HCT116 (cell line): ENCODE results near the gene KCNK10. TPM values are rescaled to one million over a fixed set of nuclear protein-coding genes. Genes with fewer than 3 reads are reported as not detected.

Experiments used
- ATAC-seq: fragments of 200-7000 bp; cut with Tn5 transposase; 2 replicates; pipeline ENCODE4 v1.9.1; 2020; ENCODE audit warnings: mild to moderate bottlenecking, moderate library complexity
- BruUV-seq: library from RNA; stranded (reverse); fragments of 400-500 nt; replicated peaks from 2 replicates; lab custom pipeline; 2021; lab: Mats Ljungman, UMichigan
- CTCF ChIA-PET: fragments of 300-600 bp; sonication (Branson Sonifier 250); formaldehyde crosslinking; loops from one replicate; lab custom pipeline; 2021; ENCODE audit warnings: antibody characterized with exemption; lab: Charles Lee
- POLR2A ChIA-PET: fragments of 300-600, 350-600 bp; sonication (Branson Sonifier 250); formaldehyde crosslinking; loops from one replicate; lab custom pipeline; 2021; ENCODE audit warnings: antibody characterized with exemption; lab: Charles Lee
- RAD21 ChIA-PET, 2 experiments: fragments of 300-600 bp; sonication (Branson Sonifier 250); formaldehyde crosslinking; loops; one replicate each; lab custom pipeline; 2023; ENCODE audit warnings: low total read pairs in 2 of 2; ENCODE audit not compliant: uncharacterized antibody in 2 of 2, unreplicated experiment in 2 of 2, low non-redundant PET in 1 of 2; lab: Charles Lee
- DNase-seq: peaks from one replicate; pipeline ENCODE4 v3.0.0-alpha.2; 2010; ENCODE audit warnings: low read depth, low spot score
- H2AFZ ChIP-seq: fragments of 200-600 bp; shearing (Covaris generic), sonication (generic); 2 replicates; pipeline ENCODE4 v1.6.1; 2017; ENCODE audit warnings: low read depth, mixed run types, mixed read lengths, antibody characterized with exemption, low read length; ENCODE audit not compliant: poor library complexity, severe bottlenecking
- H3K27ac ChIP-seq: 2 replicates; pipeline ENCODE4 v1.5.1; 2012; ENCODE audit warnings: low read depth, low read length
- H3K27me3 ChIP-seq: fragments of 200-600 bp; sonication (generic); 2 replicates; pipeline ENCODE4 v1.6.1; 2016; ENCODE audit warnings: mixed run types, low read length, mixed read lengths; ENCODE audit not compliant: insufficient read depth
- H3K36me3 ChIP-seq, 2 experiments: fragments of 200-500 bp in 1 of 2; fragments of 200-600 bp in 1 of 2; sonication (Bioruptor generic) in 1 of 2; sonication (generic) in 1 of 2; 2 replicates each; pipeline versions ENCODE4 v1.5.1 to v1.6.1; 2014 to 2016; ENCODE audit warnings: low read length in 2 of 2, inconsistent platforms in 1 of 2, mixed read lengths in 1 of 2, mixed run types in 1 of 2; ENCODE audit not compliant: insufficient read depth in 2 of 2, control insufficient read depth in 1 of 2
- H3K4me1 ChIP-seq, 2 experiments: fragments of 200-600 bp in 1 of 2; sonication (generic) in 1 of 2; 2 replicates each; pipeline versions ENCODE4 v1.5.1 to v1.6.1; 2012 to 2017; ENCODE audit warnings: low read length in 2 of 2, inconsistent platforms in 1 of 2, mild to moderate bottlenecking in 1 of 2, mixed read lengths in 1 of 2, mixed run types in 1 of 2, moderate library complexity in 1 of 2; ENCODE audit not compliant: insufficient read depth in 2 of 2, control insufficient read depth in 1 of 2
- H3K4me2 ChIP-seq: fragments of 200-600 bp; sonication (generic); 2 replicates; pipeline ENCODE4 v1.6.1; 2017; ENCODE audit warnings: mixed run types, low read length, mixed read lengths
- H3K4me3 ChIP-seq, 2 experiments: fragments of 200-600 bp in 1 of 2; sonication (generic) in 1 of 2; replicated peaks in 1 of 2; 2 replicates each; pipeline ENCODE4 v1.5.1; 2011 to 2016; ENCODE audit warnings: low read length in 2 of 2, control low read depth in 1 of 2, low read depth in 1 of 2, mild to moderate bottlenecking in 1 of 2, mixed read lengths in 1 of 2, mixed run types in 1 of 2
- H3K79me2 ChIP-seq: fragments of 200-600 bp; sonication (generic); 2 replicates; pipeline ENCODE4 v1.6.1; 2017; ENCODE audit warnings: mild to moderate bottlenecking, mixed run types, low read length, moderate library complexity, mixed read lengths; ENCODE audit not compliant: insufficient read depth
- H3K9ac ChIP-seq: fragments of 200-600 bp; sonication (generic); 2 replicates; pipeline ENCODE4 v1.6.1; 2016; ENCODE audit warnings: low read length, mixed read lengths
- H3K9me2 ChIP-seq: fragments of 200-600 bp; sonication (generic), shearing (Covaris generic); 2 replicates; pipeline ENCODE4 v1.6.1; 2017; ENCODE audit warnings: mixed run types, mild to moderate bottlenecking, moderate library complexity; ENCODE audit not compliant: insufficient read depth
- H3K9me3 ChIP-seq, 2 experiments: fragments of 200-500 bp in 1 of 2; fragments of 200-600 bp in 1 of 2; sonication (Bioruptor generic) in 1 of 2; sonication (generic) in 1 of 2; 2 replicates each; pipeline ENCODE4 v1.6.1; 2014 to 2017; ENCODE audit warnings: low read length in 2 of 2, mixed read lengths in 2 of 2, inconsistent platforms in 1 of 2, low read depth in 1 of 2, mild to moderate bottlenecking in 1 of 2, mixed run types in 1 of 2, moderate library complexity in 1 of 2; ENCODE audit not compliant: control insufficient read depth in 1 of 2, insufficient read depth in 1 of 2
- H4K20me1 ChIP-seq: fragments of 200-600 bp; sonication (generic), shearing (Covaris generic); 2 replicates; pipeline ENCODE4 v1.6.1; 2017; ENCODE audit warnings: mixed run types, mild to moderate bottlenecking, moderate library complexity; ENCODE audit not compliant: insufficient read depth
- ATF3 ChIP-seq: IDR thresholded peaks from 2 replicates; pipeline ENCODE4 v1.6.1; 2012
- CBX3 ChIP-seq: IDR thresholded peaks from 2 replicates; pipeline ENCODE4 v1.6.1; 2012; ENCODE audit warnings: low read depth
- CEBPB ChIP-seq: IDR thresholded peaks from 2 replicates; pipeline ENCODE4 v1.6.1; 2012; ENCODE audit warnings: low read depth
- EGR1 ChIP-seq: IDR thresholded peaks from 2 replicates; pipeline ENCODE4 v1.6.1; 2012; ENCODE audit warnings: low read depth
- EZH2 ChIP-seq: fragments of 200-600 bp; sonication (generic); IDR thresholded peaks from 2 replicates; pipeline ENCODE4 v1.6.1; 2017; ENCODE audit warnings: antibody characterized with exemption, mixed run types
- EZH2phosphoT487 ChIP-seq: fragments of 200-600 bp; IDR thresholded peaks from 2 replicates; pipeline ENCODE4 v1.6.1; 2018; ENCODE audit warnings: antibody characterized with exemption, borderline replicate concordance
- FOSL1 ChIP-seq: IDR thresholded peaks from 2 replicates; pipeline ENCODE4 v1.6.1; 2012; ENCODE audit warnings: low read depth
- MAX ChIP-seq: IDR thresholded peaks from 2 replicates; pipeline ENCODE4 v1.6.1; 2012
- POLR2AphosphoS5 ChIP-seq: IDR thresholded peaks from 2 replicates; pipeline ENCODE4 v1.6.1; 2011; ENCODE audit warnings: mild to moderate bottlenecking, low read depth, low read length, moderate library complexity
- RAD21 ChIP-seq: IDR thresholded peaks from 2 replicates; pipeline ENCODE4 v1.6.1; 2012; ENCODE audit warnings: low read depth, mild to moderate bottlenecking
- SP1 ChIP-seq: IDR thresholded peaks from 2 replicates; pipeline ENCODE4 v1.6.1; 2012; ENCODE audit warnings: low read depth
- TCF7L2 ChIP-seq: IDR thresholded peaks from 2 replicates; pipeline ENCODE4 v1.7.0; 2011; ENCODE audit warnings: borderline replicate concordance, inconsistent platforms; ENCODE audit not compliant: insufficient read depth, insufficient read length; ENCODE audit errors: extremely low read depth
- YY1 ChIP-seq: IDR thresholded peaks from 2 replicates; pipeline ENCODE4 v1.6.1; 2011; ENCODE audit warnings: low read length, low read depth, moderate library complexity, mild to moderate bottlenecking; ENCODE audit not compliant: insufficient replicate concordance; ENCODE audit errors: extremely low read depth
- ZBTB33 ChIP-seq: IDR thresholded peaks from 2 replicates; pipeline ENCODE4 v1.6.1; 2011; ENCODE audit warnings: mild to moderate bottlenecking, low read length, moderate library complexity; ENCODE audit not compliant: insufficient replicate concordance; ENCODE audit errors: extremely low read depth
- ZFX ChIP-seq: fragments of 450-650 bp; IDR thresholded peaks from 2 replicates; pipeline ENCODE4 v1.6.1; 2017
- ZNF274 ChIP-seq: fragments of 200-500 bp; sonication (Bioruptor generic); IDR thresholded peaks from 2 replicates; pipeline ENCODE4 v1.6.1; 2014; ENCODE audit warnings: mild to moderate bottlenecking, low read depth, low read length, inconsistent platforms
- intact Hi-C: fragments of 100-400 bp; cut with micrococcal nuclease; formaldehyde crosslinking; loops from 2 replicates; pipeline ENCODE4 v1.10.0; 2022
- total RNA-seq: library from RNA; stranded (reverse); gene quantifications from one replicate; pipeline ENCODE4 v1.2.1, GENCODE V29; 2021; ENCODE audit not compliant: unreplicated experiment
- TF ChIP-seq, protein P1 (sequence below), 3 experiments: fragments of 200-600 bp in 1 of 3; sonication (generic) in 1 of 3; IDR thresholded peaks in 2 of 3; conservative IDR thresholded peaks in 1 of 3; 2 replicates each; pipeline ENCODE4 v1.5.1; 2012 to 2017; ENCODE audit warnings: low read depth in 2 of 3, low read length in 2 of 3, antibody characterized with exemption in 1 of 3, borderline replicate concordance in 1 of 3, control low read depth in 1 of 3, mild to moderate bottlenecking in 1 of 3, mixed read lengths in 1 of 3, mixed run types in 1 of 3, moderate library complexity in 1 of 3; ENCODE audit not compliant: insufficient read depth in 1 of 3

The KCNK10 gene
- total RNA-seq, 1 experiment from 2014 or later, result not detected

GRCh38 chr14:88311780-88312179 is 11.3 kb downstream of the KCNK10 start:
- no peak for DNase-seq
- Histone ChIP-seq H3K4me2 (no peak overlapping the region), H4K20me1 (no peaks in the 10 kb centered on the region), H3K9ac (no peak overlapping the region), H2AFZ (no peak overlapping the region), H3K9me3 (no peaks in the 10 kb centered on the region), H3K27me3 (no peaks in the 10 kb centered on the region), H3K27ac (no peak overlapping the region), H3K4me1 (no peaks in the 10 kb centered on the region), H3K9me2 (no peaks in the 10 kb centered on the region), H3K36me3 (no peaks in the 10 kb centered on the region), H3K4me3 (no peak overlapping the region), H3K79me2 (no peaks in the 10 kb centered on the region)
- TF ChIP-seq YY1, result no peak
- TF ChIP-seq CEBPB, result no peak
- TF ChIP-seq TCF7L2, result no peak
- CTCF ChIA-PET, result no interaction called here
- no peak for ATAC-seq
- intact Hi-C loops, result no loop called here
- no TSS peak for BruUV-seq
- RAD21 ChIA-PET, result no interaction called here
- POLR2A ChIA-PET, result no interaction called here

DNA sequence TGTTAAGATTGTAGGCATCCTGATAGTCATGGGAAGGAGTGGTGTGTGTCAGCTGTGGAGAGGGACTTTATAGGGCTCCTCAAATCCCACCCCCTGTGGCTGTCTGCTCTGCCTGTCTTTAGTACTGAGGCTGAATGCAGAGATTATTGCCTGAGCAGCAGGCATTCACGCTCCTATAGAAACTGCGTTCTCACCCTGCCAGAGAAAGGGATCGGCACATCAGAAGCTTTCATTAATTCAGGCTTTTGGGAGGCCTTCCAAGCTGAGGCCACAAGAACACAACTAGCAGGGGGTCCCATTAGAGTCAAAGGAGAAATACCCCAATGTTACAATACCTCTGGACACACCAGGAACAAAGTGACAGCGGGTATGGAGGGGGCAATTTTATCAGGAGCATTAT is 12.6 kb downstream of the KCNK10 start:
- BruUV-seq, result no TSS peak
- POLR2A ChIA-PET, result no interaction called here

More for the DNA sequence above, 12.6 kb downstream of the KCNK10 start:
- ATAC-seq, result no peak
- Histone ChIP-seq H3K9me3 (no peaks in the 10 kb centered on the region), H3K27me3 (no peaks in the 10 kb centered on the region), H3K4me3 (no peak overlapping the region)
- CTCF ChIA-PET, result no interaction called here
- TF ChIP-seq ZBTB33 (no peak), EZH2phosphoT487 (no peak), POLR2AphosphoS5 (no peak), RAD21 (no peak), ZFX (no peak), ZNF274 (no peak), YY1 (no peak), CBX3 (no peak), ATF3 (no peak), TCF7L2 (no peak), EGR1 (no peak), SP1 (no peak), MAX (no peak), EZH2 (no peak), CEBPB (no peak), FOSL1 (no peak)
- TF ChIP-seq, protein P1, sequence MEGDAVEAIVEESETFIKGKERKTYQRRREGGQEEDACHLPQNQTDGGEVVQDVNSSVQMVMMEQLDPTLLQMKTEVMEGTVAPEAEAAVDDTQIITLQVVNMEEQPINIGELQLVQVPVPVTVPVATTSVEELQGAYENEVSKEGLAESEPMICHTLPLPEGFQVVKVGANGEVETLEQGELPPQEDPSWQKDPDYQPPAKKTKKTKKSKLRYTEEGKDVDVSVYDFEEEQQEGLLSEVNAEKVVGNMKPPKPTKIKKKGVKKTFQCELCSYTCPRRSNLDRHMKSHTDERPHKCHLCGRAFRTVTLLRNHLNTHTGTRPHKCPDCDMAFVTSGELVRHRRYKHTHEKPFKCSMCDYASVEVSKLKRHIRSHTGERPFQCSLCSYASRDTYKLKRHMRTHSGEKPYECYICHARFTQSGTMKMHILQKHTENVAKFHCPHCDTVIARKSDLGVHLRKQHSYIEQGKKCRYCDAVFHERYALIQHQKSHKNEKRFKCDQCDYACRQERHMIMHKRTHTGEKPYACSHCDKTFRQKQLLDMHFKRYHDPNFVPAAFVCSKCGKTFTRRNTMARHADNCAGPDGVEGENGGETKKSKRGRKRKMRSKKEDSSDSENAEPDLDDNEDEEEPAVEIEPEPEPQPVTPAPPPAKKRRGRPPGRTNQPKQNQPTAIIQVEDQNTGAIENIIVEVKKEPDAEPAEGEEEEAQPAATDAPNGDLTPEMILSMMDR (IDR thresholded peaks at IDR 0.05 in 2 of 3, conservative IDR thresholded peaks at IDR 0.05 in 1 of 3; ENCODE audit: borderline replicate concordance in 1 of 3, insufficient read depth in 1 of 3, low read depth in 2 of 3, low read length in 2 of 3), result no peak
- TF ChIP-seq, all 23 proteins: peak for 0
- no peak overlapping the region for H3K27ac ChIP-seq
- no peaks in the 10 kb centered on the region for H3K9me2 ChIP-seq
- intact Hi-C loops, result no loop called here
- no peak overlapping the region for H2AFZ ChIP-seq
- H3K36me3 ChIP-seq, result no peaks in the 10 kb centered on the region
- no peak overlapping the region for H3K9ac ChIP-seq
- H3K4me1 ChIP-seq, result no peaks in the 10 kb centered on the region
- RAD21 ChIA-PET, result no interaction called here
- DNase-seq, result no peak
- H3K79me2 ChIP-seq, result no peaks in the 10 kb centered on the region
- no peaks in the 10 kb centered on the region for H4K20me1 ChIP-seq
- H3K4me2 ChIP-seq, result no peak overlapping the region
